Activated T-cell treated with anti-CD3 and anti-CD28 coated beads, Interleukin-2, amount 50 U/mL, for 24 hours (primary cell): ENCODE measurements around the gene DEDD2.

Source experiments
- DNase-seq: peaks from one replicate; pipeline ENCODE4 v3.0.0-alpha.2; 2020
- H3K27ac Mint-ChIP-seq: 2 replicates; pipeline ENCODE4 v1.8.0; 2020; ENCODE audit warnings: mild to moderate bottlenecking, mixed read lengths
- H3K27me3 Mint-ChIP-seq: 2 replicates; pipeline ENCODE4 v1.8.0; 2020; ENCODE audit warnings: mixed read lengths
- H3K36me3 Mint-ChIP-seq: 2 replicates; pipeline ENCODE4 v1.8.0; 2020; ENCODE audit warnings: low read depth, mixed read lengths
- H3K4me1 Mint-ChIP-seq: 2 replicates; pipeline ENCODE4 v1.8.0; 2020; ENCODE audit warnings: low read depth, mixed read lengths
- H3K4me3 Mint-ChIP-seq: 2 replicates; pipeline ENCODE4 v1.8.0; 2020; ENCODE audit warnings: mild to moderate bottlenecking, moderate library complexity, mixed read lengths
- H3K9me3 Mint-ChIP-seq: 2 replicates; pipeline ENCODE4 v1.8.0; 2020; ENCODE audit warnings: mixed read lengths

DEDD2 gene

DNA sequence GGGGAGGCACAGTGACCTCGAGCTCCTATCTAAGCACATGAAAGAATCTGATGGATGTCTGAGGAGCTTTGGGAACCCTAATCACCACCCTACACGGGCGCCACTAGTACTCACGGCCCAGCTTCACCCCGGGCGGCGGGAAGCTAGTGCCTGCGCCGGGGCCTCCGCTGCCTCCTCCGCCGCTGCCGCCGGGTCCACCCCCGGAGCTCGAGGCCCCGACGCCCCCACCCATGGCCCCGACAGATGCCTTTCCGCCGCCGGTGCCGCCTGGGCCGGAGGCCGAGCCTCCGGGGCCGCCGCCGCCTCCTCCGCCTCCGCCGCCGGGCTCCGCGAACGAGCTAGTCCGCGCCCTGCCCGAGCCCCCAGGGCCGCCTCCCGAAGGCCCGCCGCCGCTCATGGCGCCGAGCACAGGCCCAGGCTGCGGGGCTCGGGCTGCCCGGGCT, 24.6 kb upstream of the DEDD2 start:
- peaks cover 56% of the 10 kb centered on the region for H3K4me1 Mint-ChIP-seq
- H3K4me3 Mint-ChIP-seq: peak overlapping the region; percentile 98
- no peaks in the 10 kb centered on the region for H3K27me3 Mint-ChIP-seq
- H3K36me3 Mint-ChIP-seq: peaks cover 51% of the 10 kb centered on the region
- no peak for DNase-seq
- H3K9me3 Mint-ChIP-seq: no peaks in the 10 kb centered on the region
- H3K27ac Mint-ChIP-seq: peak overlapping the region; percentile 97

- peak overlapping the region; percentile 98 for H3K4me3 Mint-ChIP-seq
- H3K36me3 Mint-ChIP-seq: peaks cover 51% of the 10 kb centered on the region
- DNase-seq: no peak
- H3K4me1 Mint-ChIP-seq: peaks cover 51% of the 10 kb centered on the region
- no peaks in the 10 kb centered on the region for H3K27me3 Mint-ChIP-seq
- H3K27ac Mint-ChIP-seq: peak overlapping the region; percentile 97
- no peaks in the 10 kb centered on the region for H3K9me3 Mint-ChIP-seq
These were observed 23.8 kb upstream of the DEDD2 start for GRCh38 chr19:42241279-42241678.

DNA sequence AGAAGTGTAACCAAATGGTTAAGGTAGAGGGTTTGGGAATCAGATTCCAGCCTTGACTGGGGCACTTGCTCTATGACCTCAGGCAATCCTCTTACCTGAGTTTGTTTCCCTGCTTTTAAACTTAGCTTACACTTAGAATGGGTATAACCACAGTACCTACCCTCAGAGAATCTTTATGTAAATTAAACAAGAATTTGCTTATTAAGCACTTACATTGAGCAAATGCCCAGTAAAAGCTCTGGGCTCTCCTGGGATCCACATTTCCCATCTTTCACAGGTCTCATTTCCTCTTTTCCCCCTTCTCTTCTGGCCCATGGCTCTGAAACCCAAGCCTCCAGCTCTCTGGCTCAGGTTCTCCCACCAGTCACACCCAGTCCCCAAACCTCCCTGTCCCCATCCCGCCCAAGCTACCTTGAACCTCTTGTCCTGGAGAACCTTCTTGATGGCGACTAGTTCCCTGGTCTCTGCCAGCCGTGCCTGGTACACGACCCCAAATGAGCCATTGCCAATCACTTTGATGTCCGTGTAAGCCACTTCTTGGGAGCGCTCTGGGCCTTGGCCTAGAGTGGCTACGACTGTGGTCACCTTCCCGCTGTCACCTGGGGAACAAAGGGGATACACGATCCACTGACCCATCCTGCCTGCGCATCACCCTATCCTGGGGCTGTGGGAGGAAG, 22.2 kb upstream of the DEDD2 start:
- Mint-ChIP-seq H3K4me1 (peaks cover 44% of the 10 kb centered on the region), H3K4me3 (no peak overlapping the region), H3K27me3 (no peaks in the 10 kb centered on the region), H3K9me3 (no peaks in the 10 kb centered on the region), H3K27ac (peak overlapping the region; percentile 97), H3K36me3 (peaks cover 66% of the 10 kb centered on the region)
- DNase-seq: no peak

DNA sequence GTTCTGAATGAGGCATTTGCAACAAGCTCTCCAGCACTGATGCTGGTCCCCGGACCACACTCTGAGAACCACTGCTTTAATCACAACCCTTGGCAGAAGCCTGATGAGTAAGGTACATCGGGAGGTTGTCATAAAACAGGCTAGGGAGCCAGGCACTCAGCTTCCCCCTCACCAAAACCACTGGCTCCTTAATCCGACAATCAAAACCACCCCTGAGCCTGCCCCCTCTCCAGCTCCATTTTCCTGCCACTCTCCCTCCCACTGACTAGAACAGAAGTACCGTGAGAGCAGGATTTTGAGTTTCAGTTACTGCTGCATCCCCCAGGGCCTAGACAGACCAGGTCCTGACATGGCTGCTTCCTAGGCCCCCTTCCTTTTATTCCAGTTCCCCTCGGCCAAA, 17.7 kb upstream of the DEDD2 start:
- Mint-ChIP-seq H3K27me3 (no peaks in the 10 kb centered on the region), H3K4me1 (peaks cover 20% of the 10 kb centered on the region), H3K27ac (peak overlapping the region; percentile 44), H3K9me3 (no peaks in the 10 kb centered on the region), H3K36me3 (peaks cover 85% of the 10 kb centered on the region), H3K4me3 (no peak overlapping the region)
- no peak for DNase-seq

GRCh38 chr19:42234364-42234763, 16.9 kb upstream of the DEDD2 start:
- Mint-ChIP-seq H3K27me3 (no peaks in the 10 kb centered on the region), H3K27ac (no peak overlapping the region), H3K36me3 (peaks cover 85% of the 10 kb centered on the region), H3K4me3 (no peak overlapping the region), H3K4me1 (peaks cover 18% of the 10 kb centered on the region), H3K9me3 (no peaks in the 10 kb centered on the region)
- no peak for DNase-seq

DNA sequence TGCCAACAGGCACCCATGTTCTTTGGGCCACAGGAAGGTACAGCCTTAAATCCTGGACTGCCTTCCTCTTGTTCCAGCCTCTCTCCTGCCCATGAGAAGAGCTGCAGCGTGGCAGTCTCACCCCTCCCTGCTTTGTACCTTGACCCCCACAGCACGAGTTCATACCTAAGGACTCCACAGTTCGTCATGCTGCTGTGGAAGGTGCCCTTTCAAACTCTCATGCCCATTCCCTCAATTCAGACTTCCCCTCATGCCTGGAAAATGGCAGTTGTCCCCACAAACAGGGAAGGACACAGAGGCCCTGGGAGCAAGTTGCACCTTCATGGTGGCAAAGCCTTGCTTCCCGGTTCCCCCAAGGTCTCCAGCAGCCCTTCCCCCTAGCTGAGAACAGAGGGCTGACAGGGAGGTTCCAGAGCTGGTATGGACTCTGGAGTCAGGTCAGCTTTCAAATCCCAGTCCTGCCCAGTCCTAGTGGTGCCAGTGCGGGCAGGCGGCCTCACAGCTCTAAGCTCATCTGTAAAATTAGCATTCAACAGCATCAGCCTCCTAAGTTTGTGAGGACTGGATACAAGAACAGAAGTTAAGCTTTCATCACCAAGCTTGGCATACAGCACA, 16.3 kb upstream of the DEDD2 start:
- Mint-ChIP-seq H3K36me3 (peaks cover 85% of the 10 kb centered on the region), H3K27ac (peak overlapping the region; percentile 63), H3K27me3 (no peaks in the 10 kb centered on the region), H3K9me3 (no peaks in the 10 kb centered on the region), H3K4me1 (peaks cover 18% of the 10 kb centered on the region), H3K4me3 (no peak overlapping the region)
- no peak for DNase-seq

- peaks cover 22% of the 10 kb centered on the region for H3K4me1 Mint-ChIP-seq
- H3K9me3 Mint-ChIP-seq: no peaks in the 10 kb centered on the region
- peak overlapping the region; percentile 63 for H3K27ac Mint-ChIP-seq
- H3K36me3 Mint-ChIP-seq: peaks cover 90% of the 10 kb centered on the region
- no peak for DNase-seq
- H3K4me3 Mint-ChIP-seq: no peak overlapping the region
- H3K27me3 Mint-ChIP-seq: no peaks in the 10 kb centered on the region
These were observed 15.6 kb upstream of the DEDD2 start for GRCh38 chr19:42233106-42233505.

DNA sequence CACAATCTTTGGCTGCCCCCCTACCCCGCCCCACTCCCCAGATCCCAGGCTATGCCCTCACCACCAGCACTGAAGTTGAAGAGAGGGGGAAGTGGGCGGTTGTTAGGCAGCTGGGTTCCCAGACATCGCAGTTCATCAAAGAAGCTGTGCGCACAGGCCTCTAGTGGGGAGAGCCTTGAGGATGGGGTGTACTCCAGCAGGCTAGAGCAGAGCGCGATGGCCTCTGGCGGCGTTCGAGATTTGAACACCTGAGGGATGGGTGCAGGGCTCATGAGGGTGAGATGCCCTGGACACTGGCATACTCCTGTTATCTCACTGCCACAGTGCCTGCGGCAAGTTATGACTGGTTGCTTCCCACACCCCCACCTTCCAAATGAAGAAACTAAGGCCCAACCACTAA, 15.0 kb upstream of the DEDD2 start:
- DNase-seq: no peak
- H3K36me3 Mint-ChIP-seq: peaks cover 96% of the 10 kb centered on the region
- no peaks in the 10 kb centered on the region for H3K9me3 Mint-ChIP-seq
- H3K4me3 Mint-ChIP-seq: no peak overlapping the region
- no peaks in the 10 kb centered on the region for H3K27me3 Mint-ChIP-seq
- H3K4me1 Mint-ChIP-seq: peaks cover 26% of the 10 kb centered on the region
- H3K27ac Mint-ChIP-seq: peak overlapping the region; percentile 57

DNA sequence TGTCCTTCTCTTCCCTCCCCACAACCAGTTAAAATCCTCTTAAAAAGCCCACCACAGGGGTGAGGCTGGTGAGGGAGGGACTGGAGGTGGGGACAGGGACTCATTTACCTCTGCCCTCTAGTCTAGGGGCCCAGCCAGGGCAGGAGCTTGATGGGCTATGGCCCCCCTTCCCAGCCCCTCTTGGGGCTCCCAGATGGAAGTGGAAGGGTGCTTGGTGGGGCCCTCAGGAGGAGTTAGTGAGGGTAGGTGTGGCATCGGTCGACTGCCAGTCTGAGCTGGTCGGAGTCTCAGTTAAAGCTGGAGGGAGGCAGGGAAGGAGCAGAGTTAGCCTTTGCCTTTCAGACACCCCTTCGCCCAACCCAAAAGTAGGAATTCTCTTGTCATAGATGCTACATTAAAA, 13.1 kb upstream of the DEDD2 start:
- no peak for DNase-seq
- Mint-ChIP-seq H3K9me3 (no peaks in the 10 kb centered on the region), H3K27me3 (no peaks in the 10 kb centered on the region), H3K4me1 (peaks cover 32% of the 10 kb centered on the region), H3K4me3 (no peak overlapping the region), H3K36me3 (peaks cover 98% of the 10 kb centered on the region), H3K27ac (peak overlapping the region; percentile 47)

- H3K27ac Mint-ChIP-seq: peak overlapping the region; percentile 88
- H3K9me3 Mint-ChIP-seq: no peaks in the 10 kb centered on the region
- H3K4me1 Mint-ChIP-seq: peaks cover 29% of the 10 kb centered on the region
- H3K27me3 Mint-ChIP-seq: no peaks in the 10 kb centered on the region
- H3K36me3 Mint-ChIP-seq: peaks cover 98% of the 10 kb centered on the region
- no peak overlapping the region for H3K4me3 Mint-ChIP-seq
- DNase-seq: no peak
These were observed 12.4 kb upstream of the DEDD2 start for GRCh38 chr19:42229855-42230351.

- H3K4me1 Mint-ChIP-seq: peaks cover 30% of the 10 kb centered on the region
- H3K27ac Mint-ChIP-seq: peak overlapping the region; percentile 88
- no peak overlapping the region for H3K4me3 Mint-ChIP-seq
- H3K36me3 Mint-ChIP-seq: peaks cover 98% of the 10 kb centered on the region
- DNase-seq: no peak
- H3K9me3 Mint-ChIP-seq: no peaks in the 10 kb centered on the region
- no peaks in the 10 kb centered on the region for H3K27me3 Mint-ChIP-seq
These were observed 11.9 kb upstream of the DEDD2 start for GRCh38 chr19:42229301-42229854.

DNA sequence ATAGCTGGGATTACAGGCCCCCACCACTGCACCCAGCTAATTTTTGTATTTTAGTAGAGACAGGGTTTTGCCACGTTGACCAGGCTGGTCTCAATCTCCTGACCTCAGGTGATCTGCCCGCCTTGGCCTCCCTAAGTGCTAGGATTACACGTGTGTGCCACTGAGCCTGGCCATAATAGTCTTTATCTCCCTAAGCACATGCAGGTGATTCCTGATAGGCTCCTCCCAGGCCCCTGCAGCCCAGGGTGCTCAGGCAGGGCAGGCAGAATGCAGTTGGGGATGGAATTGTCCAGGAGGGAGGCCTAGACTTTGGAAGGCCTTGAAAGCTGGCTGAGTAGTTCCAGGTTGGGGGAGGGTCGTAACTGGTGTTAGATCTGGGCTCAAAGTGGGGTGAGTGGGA, 11.2 kb upstream of the DEDD2 start:
- H3K9me3 Mint-ChIP-seq: no peaks in the 10 kb centered on the region
- DNase-seq: no peak
- peaks cover 30% of the 10 kb centered on the region for H3K4me1 Mint-ChIP-seq
- H3K4me3 Mint-ChIP-seq: no peak overlapping the region
- peaks cover 94% of the 10 kb centered on the region for H3K36me3 Mint-ChIP-seq
- H3K27ac Mint-ChIP-seq: peak overlapping the region; percentile 88
- no peaks in the 10 kb centered on the region for H3K27me3 Mint-ChIP-seq

GRCh38 chr19:42226886-42227285, 9.4 kb upstream of the DEDD2 start:
- Mint-ChIP-seq H3K36me3 (peaks cover 88% of the 10 kb centered on the region), H3K4me1 (peaks cover 41% of the 10 kb centered on the region), H3K27ac (peak overlapping the region; percentile 31), H3K4me3 (no peak overlapping the region), H3K9me3 (no peaks in the 10 kb centered on the region), H3K27me3 (no peaks in the 10 kb centered on the region)
- no peak for DNase-seq

DNA sequence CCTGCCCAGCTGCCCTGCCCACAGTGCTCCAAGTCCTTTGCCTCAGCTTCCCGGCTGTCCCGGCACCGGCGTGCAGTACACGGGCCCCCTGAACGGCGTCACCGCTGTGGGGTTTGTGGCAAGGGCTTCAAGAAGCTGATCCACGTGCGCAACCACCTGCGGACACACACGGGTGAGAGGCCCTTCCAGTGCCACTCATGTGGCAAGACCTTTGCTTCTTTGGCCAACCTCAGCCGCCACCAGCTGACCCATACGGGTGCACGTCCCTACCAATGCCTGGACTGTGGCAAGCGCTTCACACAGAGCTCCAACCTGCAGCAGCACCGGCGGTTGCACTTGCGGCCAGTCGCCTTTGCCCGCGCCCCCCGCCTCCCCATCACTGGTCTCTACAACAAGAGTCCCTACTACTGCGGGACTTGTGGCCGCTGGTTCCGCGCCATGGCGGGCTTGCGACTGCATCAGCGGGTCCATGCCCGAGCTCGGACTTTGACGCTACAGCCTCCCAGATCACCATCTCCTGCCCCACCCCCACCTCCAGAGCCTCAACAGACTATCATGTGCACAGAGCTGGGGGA, 8.3 kb upstream of the DEDD2 start:
- no peaks in the 10 kb centered on the region for H3K27me3 Mint-ChIP-seq
- H3K4me1 Mint-ChIP-seq: peaks cover 46% of the 10 kb centered on the region
- no peak for DNase-seq
- no peaks in the 10 kb centered on the region for H3K9me3 Mint-ChIP-seq
- no peak overlapping the region for H3K27ac Mint-ChIP-seq
- H3K4me3 Mint-ChIP-seq: no peak overlapping the region
- peaks cover 79% of the 10 kb centered on the region for H3K36me3 Mint-ChIP-seq
